GM23248 (cell line): ENCODE measurements around the gene ARMC12.

Experiments
- EZH2 ChIP-seq: fragments of 200-600 bp; sonication (generic); IDR thresholded peaks from 2 replicates; pipeline ENCODE4 v1.6.1; 2018; ENCODE audit warnings: antibody characterized with exemption, mild to moderate bottlenecking; ENCODE audit not compliant: insufficient read depth, poor library complexity, severe bottlenecking
- EZH2phosphoT487 ChIP-seq: fragments of 200-600 bp; sonication (generic); IDR thresholded peaks from 2 replicates; pipeline ENCODE4 v1.6.1; 2018; ENCODE audit warnings: antibody characterized with exemption, moderate library complexity, mild to moderate bottlenecking, low read depth; ENCODE audit not compliant: insufficient read depth

DNA sequence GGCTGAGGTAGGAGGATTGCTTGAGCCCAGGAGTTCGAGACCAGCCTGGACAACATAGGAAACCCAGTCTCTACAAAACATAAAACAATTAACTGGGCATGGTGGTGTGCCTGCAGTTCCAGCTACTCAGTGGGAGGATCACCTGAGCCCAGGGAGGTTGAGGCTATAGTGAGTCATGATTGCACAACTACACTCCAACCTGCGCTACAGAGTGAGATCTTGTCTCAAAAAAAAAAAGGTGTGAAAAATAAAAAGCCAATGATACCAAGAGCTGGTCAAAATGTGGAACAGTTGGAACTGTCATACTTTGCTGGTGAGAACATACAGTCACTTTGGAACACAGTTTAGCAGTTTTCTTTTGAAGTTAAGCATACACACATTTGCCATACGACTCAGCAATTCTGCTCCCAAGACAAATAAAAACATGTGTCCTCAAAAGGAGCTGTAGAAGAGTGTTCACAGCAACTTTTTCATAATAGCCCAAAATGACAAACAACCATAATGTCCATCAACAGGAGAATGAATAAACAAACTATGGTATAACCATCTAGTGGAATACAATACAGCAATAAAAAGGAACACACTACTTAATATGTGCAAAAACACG is 26.5 kb upstream of the ARMC12 start:
- TF ChIP-seq EZH2 = no peak
- TF ChIP-seq EZH2phosphoT487 = no peak
